DMS 273 treated with DMSO at 0.1 percent for 48 hours (cell line): ENCODE measurements around the gene AMPD3.
A peak's percentile ranks its signal among the peaks of the same experiment; 100 is the strongest.

Experiments used
- DNase-seq: peaks from one replicate; lab custom pipeline; 2025; lab: John Stamatoyannopoulos, UW

Gene AMPD3

GRCh38 chr11:10438458-10438857 is 16.6 kb upstream of the AMPD3 start:
- DNase-seq, result no peak

GRCh38 chr11:10439351-10439750 is 15.7 kb upstream of the AMPD3 start:
- DNase-seq, result no peak

- DNase-seq, result no peak
These were observed 15.1 kb upstream of the AMPD3 start for GRCh38 chr11:10439924-10440323.

GRCh38 chr11:10440401-10440800 is 14.7 kb upstream of the AMPD3 start:
- no peak for DNase-seq

GRCh38 chr11:10441091-10441490 is 14.0 kb upstream of the AMPD3 start:
- DNase-seq, result no peak

GRCh38 chr11:10441652-10442503 is 13.2 kb upstream of the AMPD3 start:
- DNase-seq, result no peak

GRCh38 chr11:10443152-10443551 is 11.9 kb upstream of the AMPD3 start:
- no peak for DNase-seq

GRCh38 chr11:10443721-10444235 is 11.3 kb upstream of the AMPD3 start:
- DNase-seq, result no peak

- DNase-seq, result no peak
These were observed 10.2 kb upstream of the AMPD3 start for GRCh38 chr11:10444725-10445315.

- no peak for DNase-seq
These were observed 7.6 kb upstream of the AMPD3 start for GRCh38 chr11:10447445-10447844.

GRCh38 chr11:10450462-10451425 is 4.3 kb upstream of the AMPD3 start:
- no peak for DNase-seq

GRCh38 chr11:10451426-10452116 is 3.5 kb upstream of the AMPD3 start:
- peak; percentile 10 for DNase-seq

GRCh38 chr11:10452211-10452767 is 2.8 kb upstream of the AMPD3 start:
- no peak for DNase-seq

- no peak for DNase-seq
These were observed 1.8 kb upstream of the AMPD3 start for GRCh38 chr11:10453261-10453660.

GRCh38 chr11:10455637-10456487 is 798 bp downstream of the AMPD3 start:
- peak; percentile 4 for DNase-seq

GRCh38 chr11:10456519-10456918 is 1.5 kb downstream of the AMPD3 start:
- peak; percentile 35 for DNase-seq

GRCh38 chr11:10457901-10458300 is 2.8 kb downstream of the AMPD3 start:
- DNase-seq, result no peak

GRCh38 chr11:10459029-10459970 is 4.2 kb downstream of the AMPD3 start:
- no peak for DNase-seq

- no peak for DNase-seq
These were observed 5.7 kb downstream of the AMPD3 start for GRCh38 chr11:10460611-10461275.
